ENCODE data around the gene UBN2.

Gene UBN2

GRCh38 chr7:139254281-139254680 is 23.2 kb downstream of the UBN2 start:
- H3K4me1 ChIP-seq (ENCODE audit: insufficient read depth, low read length, poor library complexity, severe bottlenecking) = no peaks in the 10 kb centered on the region
- no peak overlapping the region for H3K4me2 ChIP-seq (ENCODE audit: low read depth, low read length, poor library complexity, severe bottlenecking)
- H3F3A ChIP-seq (ENCODE audit: low read depth) = no peaks in the 10 kb centered on the region
- H3K4me3 ChIP-seq (ENCODE audit: low read length, poor library complexity, severe bottlenecking) = no peak overlapping the region
- no peaks in the 10 kb centered on the region; the same call in 1 of the 2 replicates for H3K79me2 ChIP-seq (ENCODE audit: insufficient read depth, low read length)
- H4K20me1 ChIP-seq (ENCODE audit: insufficient read depth, low read length, poor library complexity, severe bottlenecking) = no peaks in the 10 kb centered on the region
- TF ChIP-seq EZH2phosphoT487 (IDR thresholded peaks at IDR 0.05; ENCODE audit: borderline replicate concordance) (no peak), CTCF (conservative IDR thresholded peaks at IDR 0.05; ENCODE audit: low read length) (no peak)
- H2AFZ ChIP-seq (ENCODE audit: low read length) = no peak overlapping the region
- no peaks in the 10 kb centered on the region for H3K9me3 ChIP-seq (ENCODE audit: insufficient read depth, low read depth, low read length)
- no peaks in the 10 kb centered on the region for H3K9me2 ChIP-seq (replicated peaks; ENCODE audit: low read depth, low read length)
- H3K9ac ChIP-seq (ENCODE audit: low read depth, low read length, poor library complexity, severe bottlenecking) = no peak overlapping the region
- no peaks in the 10 kb centered on the region for H3K27me3 ChIP-seq (ENCODE audit: insufficient read depth, low read length, poor library complexity, severe bottlenecking)
- H3K36me3 ChIP-seq (ENCODE audit: insufficient read depth, low read length) = peaks cover 74% of the 10 kb centered on the region

- Histone ChIP-seq H3K9me3 (ENCODE audit: insufficient read depth, low read depth, low read length) (no peaks in the 10 kb centered on the region), H3K9ac (ENCODE audit: low read depth, low read length, poor library complexity, severe bottlenecking) (no peak overlapping the region), H4K20me1 (ENCODE audit: insufficient read depth, low read length, poor library complexity, severe bottlenecking) (no peaks in the 10 kb centered on the region), H2AFZ (ENCODE audit: low read length) (no peak overlapping the region), H3K36me3 (ENCODE audit: insufficient read depth, low read length) (peaks cover 74% of the 10 kb centered on the region), H3K79me2 (ENCODE audit: insufficient read depth, low read length) (no peaks in the 10 kb centered on the region; the same call in 1 of the 2 replicates), H3K27me3 (ENCODE audit: insufficient read depth, low read length, poor library complexity, severe bottlenecking) (no peaks in the 10 kb centered on the region), H3K9me2 (replicated peaks; ENCODE audit: low read depth, low read length) (no peaks in the 10 kb centered on the region), H3F3A (ENCODE audit: low read depth) (no peaks in the 10 kb centered on the region), H3K4me2 (ENCODE audit: low read depth, low read length, poor library complexity, severe bottlenecking) (no peak overlapping the region), H3K4me3 (ENCODE audit: low read length, poor library complexity, severe bottlenecking) (no peak overlapping the region), H3K4me1 (ENCODE audit: insufficient read depth, low read length, poor library complexity, severe bottlenecking) (no peaks in the 10 kb centered on the region)
- no peak for TF ChIP-seq CTCF (conservative IDR thresholded peaks at IDR 0.05; ENCODE audit: low read length)
- no peak for TF ChIP-seq EZH2phosphoT487 (IDR thresholded peaks at IDR 0.05; ENCODE audit: borderline replicate concordance)
These were observed 23.7 kb downstream of the UBN2 start for GRCh38 chr7:139254728-139255127.

- Histone ChIP-seq H3K4me1 (ENCODE audit: insufficient read depth, low read length, poor library complexity, severe bottlenecking) (no peaks in the 10 kb centered on the region), H3K79me2 (ENCODE audit: insufficient read depth, low read length) (no peaks in the 10 kb centered on the region), H3K4me3 (ENCODE audit: low read length, poor library complexity, severe bottlenecking) (no peak overlapping the region), H3K9ac (ENCODE audit: low read depth, low read length, poor library complexity, severe bottlenecking) (no peak overlapping the region), H3K9me3 (ENCODE audit: insufficient read depth, low read depth, low read length) (no peaks in the 10 kb centered on the region), H3K9me2 (replicated peaks; ENCODE audit: low read depth, low read length) (no peaks in the 10 kb centered on the region), H3F3A (ENCODE audit: low read depth) (no peaks in the 10 kb centered on the region), H2AFZ (ENCODE audit: low read length) (no peak overlapping the region), H3K27me3 (ENCODE audit: insufficient read depth, low read length, poor library complexity, severe bottlenecking) (no peaks in the 10 kb centered on the region), H4K20me1 (ENCODE audit: insufficient read depth, low read length, poor library complexity, severe bottlenecking) (no peaks in the 10 kb centered on the region), H3K4me2 (ENCODE audit: low read depth, low read length, poor library complexity, severe bottlenecking) (no peak overlapping the region), H3K36me3 (ENCODE audit: insufficient read depth, low read length) (peaks cover 74% of the 10 kb centered on the region)
- TF ChIP-seq CTCF (conservative IDR thresholded peaks at IDR 0.05; ENCODE audit: low read length) (no peak), EZH2phosphoT487 (IDR thresholded peaks at IDR 0.05; ENCODE audit: borderline replicate concordance) (no peak)
These were observed 24.3 kb downstream of the UBN2 start for GRCh38 chr7:139255290-139255689.
